ENCODE results near the gene NXPH3.

GRCh38 chr17:49588726-49589576 lies 13.3 kb downstream of the NXPH3 start:
- no peak for TF ChIP-seq GATA2 (IDR thresholded peaks at IDR 0.05; ENCODE audit: low read depth, low read length)
- no peak for TF ChIP-seq GATA3 (IDR thresholded peaks at IDR 0.05; ENCODE audit: low read depth, low read length)

Data from SH-SY5Y (cell line).